Fibroblast of peridontal ligament (primary cell): Measurements from ENCODE around the gene GPSM1.

Source experiments
- DNase-seq: peaks from one replicate; pipeline ENCODE4 v3.0.0-alpha.2; 2010; ENCODE audit errors: extremely low read depth

The GPSM1 gene

DNA sequence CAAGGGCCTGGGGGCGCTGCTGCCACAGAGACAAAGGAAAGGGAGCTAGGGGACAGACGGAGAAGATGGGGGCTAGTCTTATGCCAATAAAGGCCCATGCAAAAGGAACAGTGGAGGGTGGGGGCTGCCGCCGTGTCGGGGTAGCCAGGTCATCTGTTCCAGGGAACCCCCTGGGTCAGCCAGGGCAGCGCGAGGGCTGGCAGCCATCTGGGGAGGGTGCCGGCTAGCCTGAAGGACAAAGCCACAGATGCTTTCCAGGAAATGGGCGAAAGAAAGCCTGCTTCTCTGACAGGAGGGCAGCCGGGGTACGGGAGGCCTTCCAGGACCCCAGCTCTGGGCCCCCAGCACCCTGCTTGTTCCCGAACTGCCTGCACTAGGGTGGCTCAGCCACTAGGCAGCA, 47.8 kb downstream of the GPSM1 start:
- DNase-seq, result no peak

DNA sequence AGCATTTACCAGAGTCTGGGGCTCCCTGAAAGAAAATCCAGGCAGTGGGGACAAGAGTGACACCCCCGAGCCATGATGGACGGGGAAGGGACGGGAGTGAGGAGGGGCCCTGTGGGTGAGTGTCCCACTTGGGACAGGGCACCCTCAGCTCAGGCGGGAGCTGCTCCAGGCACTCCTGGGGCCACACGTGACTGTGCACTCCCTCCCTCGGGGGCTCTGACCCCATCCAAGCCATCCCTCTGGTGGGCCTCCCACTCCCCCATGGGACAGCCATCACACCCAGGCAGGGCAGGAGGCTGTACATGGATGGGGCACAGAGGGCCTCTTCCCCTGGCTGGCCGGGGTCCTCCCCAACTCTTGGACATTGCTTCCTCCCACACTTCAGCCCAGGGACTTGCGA, 49.1 kb downstream of the GPSM1 start:
- DNase-seq, result no peak

DNA sequence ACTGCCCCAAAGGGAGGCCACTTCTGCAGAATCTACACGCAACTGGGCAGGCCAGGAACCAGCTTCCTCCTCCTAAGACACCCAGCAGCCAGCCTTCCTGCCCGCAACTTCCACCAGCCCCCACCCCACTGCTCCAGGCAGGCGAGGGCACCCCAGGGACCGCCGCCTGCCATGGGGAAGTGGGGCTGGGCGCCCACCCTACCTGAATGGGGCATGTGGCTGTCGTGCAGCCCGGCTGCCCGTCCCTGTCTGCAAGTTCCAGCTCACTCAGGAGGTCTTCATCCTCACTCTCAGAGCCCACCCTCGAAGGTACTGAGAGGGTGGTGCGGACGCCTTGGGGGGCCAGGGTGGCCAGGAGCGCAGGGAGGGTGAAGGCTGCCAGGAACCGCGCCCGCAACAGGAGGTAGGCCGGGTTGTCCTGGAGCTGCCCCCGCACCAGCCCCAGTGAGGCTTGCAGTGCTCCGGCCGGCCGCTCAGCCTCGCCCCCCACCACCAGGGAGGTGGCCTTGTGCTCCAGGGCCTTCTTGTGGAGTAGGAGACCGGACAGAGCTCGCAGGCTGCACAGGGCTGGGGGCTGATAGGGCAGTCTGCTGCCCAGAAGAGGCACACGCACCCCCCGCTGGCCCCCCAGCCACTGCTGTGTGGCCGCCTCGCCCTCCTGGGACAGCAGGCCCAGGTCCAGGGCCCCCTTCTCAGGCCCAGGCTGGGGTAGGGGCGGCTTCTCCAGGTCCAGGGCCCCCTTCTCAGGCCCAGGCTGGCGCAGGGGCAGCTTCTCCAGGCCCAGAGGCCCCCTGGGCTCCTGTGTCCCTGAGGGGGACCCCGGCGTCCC, 50.2 kb downstream of the GPSM1 start:
- no peak for DNase-seq

DNA sequence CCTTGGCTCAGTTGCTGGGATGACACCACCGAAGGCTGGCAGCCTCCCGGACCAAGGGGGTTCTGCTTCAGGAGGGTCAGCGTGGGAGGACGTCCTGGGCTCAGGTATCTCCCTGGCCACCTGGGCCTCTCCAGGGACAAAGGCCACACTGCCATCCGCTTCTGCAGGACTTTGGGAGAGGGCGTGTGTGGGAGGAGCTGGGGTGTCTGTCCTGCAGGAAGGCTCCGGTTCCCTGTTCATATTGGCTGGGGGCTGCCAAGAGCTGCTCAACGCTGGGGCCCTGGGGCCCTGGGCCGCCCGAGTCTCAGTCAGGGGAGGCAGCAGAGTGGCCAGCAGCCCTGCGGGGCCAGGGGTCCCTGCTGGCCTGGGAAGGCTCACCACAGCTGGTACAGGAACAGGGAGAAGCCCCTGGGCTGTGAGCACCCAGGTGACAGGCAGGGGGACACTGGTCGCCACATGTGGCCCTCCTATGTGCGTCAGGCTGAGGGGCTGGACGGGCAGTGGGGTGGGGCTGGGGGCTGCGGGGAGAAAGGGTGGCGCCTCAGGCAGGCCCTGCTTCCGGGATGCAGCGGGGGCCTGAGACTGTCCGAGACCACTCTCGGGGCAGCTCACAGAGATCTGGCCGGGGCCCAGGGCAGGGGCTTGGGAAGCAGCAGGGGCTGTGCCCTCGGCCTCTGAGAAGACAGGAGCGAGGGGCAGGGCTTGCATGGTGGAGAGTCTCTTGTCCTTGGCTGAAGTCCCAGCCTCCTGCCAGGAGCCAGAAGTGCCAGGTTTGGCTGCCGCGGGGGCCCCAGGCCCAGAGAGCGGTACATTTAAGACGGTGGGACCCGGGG, 51.0 kb downstream of the GPSM1 start:
- no peak for DNase-seq

DNA sequence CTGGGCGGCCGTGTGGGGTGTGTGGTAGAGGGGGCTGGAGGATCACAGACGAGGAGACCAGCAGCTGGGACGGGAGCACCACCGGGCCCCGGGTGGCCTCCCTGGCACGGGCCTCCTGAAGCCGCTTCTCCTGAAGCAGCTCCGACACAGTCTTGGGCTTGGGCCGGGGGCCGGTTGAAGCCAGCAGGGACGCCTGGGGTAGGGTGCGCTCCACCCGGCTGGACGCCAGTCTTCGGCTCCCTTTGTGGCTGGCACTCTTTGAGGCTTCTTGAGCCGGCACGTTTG, 51.6 kb downstream of the GPSM1 start:
- no peak for DNase-seq

DNA sequence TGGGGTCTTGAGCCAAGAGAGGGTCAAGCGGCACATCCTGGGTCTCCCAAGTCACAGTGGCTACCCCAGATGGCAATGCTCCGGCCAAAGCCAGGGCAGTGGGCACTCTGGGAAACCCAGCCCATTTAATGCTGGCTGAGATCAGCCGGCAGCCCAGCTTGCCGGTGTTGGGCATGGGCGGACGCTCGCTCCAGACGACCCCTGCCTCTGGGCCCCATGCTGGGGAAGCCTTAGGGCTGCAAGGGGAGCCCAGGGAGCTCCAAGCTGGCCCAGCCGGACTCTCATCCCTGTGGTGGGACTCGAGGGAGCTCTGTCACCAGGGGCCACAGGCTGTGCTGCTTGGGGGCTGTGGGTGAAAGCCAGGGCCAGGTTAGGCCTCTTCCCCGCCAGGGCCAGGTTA, 52.1 kb downstream of the GPSM1 start:
- DNase-seq, result no peak

DNA sequence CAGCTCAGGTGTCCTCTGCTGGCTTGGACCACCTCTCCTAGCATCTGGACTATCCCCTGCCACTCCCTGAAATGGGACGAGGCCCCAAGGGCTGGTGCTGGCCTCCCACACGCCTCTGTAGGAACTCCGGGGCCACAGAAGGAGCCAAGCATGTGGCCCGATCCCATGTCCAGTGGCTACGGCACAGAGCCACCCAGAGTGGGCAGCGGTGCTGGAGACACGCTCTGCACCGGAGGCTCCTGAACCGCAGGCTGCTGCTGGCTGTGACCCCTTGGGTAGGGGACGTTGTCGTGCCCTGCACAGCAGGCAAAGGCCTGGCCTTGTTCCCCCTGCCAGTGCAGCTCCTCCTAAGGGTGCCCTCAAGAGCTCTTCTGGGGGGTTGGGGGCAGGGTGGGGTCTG, 52.6 kb downstream of the GPSM1 start:
- DNase-seq, result no peak

DNA sequence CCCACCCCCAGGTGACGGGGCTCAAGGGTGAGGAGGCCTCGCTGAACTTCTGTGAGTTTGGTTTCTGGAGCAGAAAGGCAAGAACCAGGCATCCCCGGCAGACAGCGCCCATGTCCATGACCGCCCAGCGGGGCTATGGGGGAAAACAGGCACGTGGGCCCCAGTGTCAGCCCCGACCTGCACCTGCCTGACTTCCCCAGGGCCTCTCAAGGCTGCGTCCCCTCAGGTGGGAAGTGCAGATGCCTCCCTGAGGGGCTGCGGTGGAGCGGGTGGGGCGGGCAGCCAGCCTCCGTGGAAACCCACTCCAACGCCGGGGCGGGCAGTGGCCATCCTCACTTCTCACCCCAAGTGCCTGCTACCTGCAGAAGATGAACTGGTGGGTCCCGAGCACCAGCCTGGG, 53.0 kb downstream of the GPSM1 start:
- no peak for DNase-seq

DNA sequence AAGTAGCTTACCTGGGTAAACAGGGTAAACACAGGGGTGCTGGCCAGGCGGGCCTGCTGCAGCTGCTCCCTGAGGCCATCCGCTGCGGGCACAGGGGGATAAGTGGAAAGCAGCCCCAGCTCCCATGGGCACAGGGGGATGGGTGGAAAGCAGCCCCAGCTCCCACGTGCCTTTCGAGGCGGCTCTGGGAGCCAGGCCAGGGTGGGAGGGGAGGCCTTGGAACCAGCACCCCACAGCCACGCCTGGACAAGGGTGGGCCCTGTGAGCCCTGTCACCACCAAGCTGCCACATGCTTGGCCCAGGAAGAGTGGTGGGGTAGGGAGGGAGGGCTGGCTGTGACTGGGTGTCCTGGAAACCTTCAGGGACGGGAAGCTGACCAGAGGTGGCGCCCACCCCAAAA, 54.0 kb downstream of the GPSM1 start:
- DNase-seq, result no peak

DNA sequence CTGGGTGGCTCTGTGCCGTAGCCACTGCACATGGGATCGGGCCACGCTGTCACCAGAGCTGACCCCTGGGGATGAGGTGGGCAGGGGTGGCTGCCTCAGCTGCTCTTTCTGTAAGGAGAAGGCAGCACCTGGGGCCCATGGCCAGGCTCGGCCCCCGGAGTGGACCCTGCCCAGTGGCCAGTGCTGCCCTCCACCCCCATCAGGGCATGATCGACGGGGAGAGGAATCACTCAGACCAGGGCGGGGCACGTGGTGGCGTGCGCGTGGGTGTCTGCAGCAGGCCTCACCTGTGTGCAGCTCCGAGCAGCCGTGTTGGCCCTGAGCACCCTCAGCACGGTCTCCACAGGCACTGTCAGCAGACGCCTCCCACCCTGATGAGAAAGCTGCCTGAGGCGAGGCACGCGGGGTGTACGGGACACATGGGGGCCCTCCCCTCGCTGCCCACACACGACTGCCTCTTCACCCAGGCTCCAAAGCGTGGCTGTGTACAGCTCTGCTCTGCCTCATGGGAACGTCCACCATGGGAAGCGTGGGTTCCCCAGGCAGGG, 54.7 kb downstream of the GPSM1 start:
- no peak for DNase-seq

DNA sequence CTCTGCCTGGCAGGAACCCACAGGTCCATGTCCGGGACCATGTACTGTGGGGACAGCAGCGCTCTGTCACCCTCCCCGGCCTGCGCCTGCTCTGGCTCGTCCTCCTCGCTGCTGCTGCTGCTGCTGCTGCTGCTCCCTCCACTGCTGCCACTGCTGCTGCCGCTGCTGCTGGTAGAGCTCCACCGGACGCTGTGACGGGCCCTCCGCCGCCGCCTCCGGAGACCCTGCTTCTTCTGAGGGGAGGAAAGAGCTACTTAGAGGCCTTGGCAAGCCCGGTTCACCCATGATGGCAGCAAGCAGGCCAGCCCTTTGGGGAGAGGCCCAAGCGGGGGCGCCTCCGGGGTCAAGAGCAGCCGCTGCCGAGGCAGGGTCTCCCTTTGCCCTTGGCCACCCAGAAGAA, 56.1 kb downstream of the GPSM1 start:
- no peak for DNase-seq

DNA sequence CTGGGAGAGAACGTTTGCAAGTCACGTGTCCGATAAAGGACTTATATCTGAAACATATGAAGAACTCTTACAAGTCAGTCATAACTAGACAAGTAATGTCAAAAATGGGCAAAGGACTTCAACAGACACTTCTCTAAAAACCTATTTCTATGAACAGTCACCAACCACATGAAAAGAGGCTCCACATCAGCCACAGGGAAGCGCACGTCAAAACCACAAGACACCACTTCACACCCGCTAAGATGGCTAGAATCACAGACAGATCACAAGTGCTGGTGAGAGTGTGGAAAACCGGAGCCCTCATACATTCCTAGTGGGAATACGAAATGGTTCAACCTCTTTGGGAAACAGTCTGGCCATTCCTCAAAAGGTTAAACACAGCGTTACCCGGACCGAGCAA, 57.7 kb downstream of the GPSM1 start:
- no peak for DNase-seq

DNA sequence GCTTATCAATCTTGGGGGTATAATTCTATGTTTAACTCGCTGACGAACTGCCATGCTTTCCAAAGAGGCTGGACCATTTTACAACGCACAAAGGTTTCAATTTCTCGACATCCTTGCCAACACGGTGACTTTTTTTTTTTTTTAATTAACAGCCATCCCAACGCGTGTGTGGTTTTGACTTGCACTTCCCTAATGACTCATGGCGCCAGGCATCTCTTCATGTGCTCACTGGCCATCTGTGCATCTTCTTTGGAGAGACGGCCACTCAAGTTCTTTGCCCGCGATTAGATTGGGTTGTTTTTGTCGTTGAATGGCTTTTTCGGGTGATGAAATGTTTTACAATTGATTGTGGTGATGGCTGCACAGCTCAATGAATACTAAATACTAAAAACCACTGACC, 58.7 kb downstream of the GPSM1 start:
- DNase-seq, result no peak

DNA sequence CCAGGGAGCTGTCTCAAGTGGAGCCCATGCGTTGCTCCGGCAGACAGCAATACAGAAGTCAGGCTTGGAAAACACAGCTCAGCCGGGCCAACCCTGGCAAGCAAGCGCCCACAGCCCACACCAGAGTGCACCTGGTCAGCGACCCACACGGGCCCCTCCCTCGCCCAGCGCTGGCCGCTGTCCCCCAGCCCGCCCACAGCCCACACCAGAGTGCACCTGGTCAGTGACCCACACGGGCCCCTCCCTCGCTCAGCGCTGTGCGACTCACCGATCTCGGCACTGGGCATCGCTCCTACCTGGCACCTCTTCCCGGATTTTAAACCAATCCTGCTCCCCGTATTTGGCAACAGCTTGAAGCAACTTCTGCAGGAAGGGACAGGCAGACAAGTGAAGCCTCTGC, 59.9 kb downstream of the GPSM1 start:
- DNase-seq, result no peak

DNA sequence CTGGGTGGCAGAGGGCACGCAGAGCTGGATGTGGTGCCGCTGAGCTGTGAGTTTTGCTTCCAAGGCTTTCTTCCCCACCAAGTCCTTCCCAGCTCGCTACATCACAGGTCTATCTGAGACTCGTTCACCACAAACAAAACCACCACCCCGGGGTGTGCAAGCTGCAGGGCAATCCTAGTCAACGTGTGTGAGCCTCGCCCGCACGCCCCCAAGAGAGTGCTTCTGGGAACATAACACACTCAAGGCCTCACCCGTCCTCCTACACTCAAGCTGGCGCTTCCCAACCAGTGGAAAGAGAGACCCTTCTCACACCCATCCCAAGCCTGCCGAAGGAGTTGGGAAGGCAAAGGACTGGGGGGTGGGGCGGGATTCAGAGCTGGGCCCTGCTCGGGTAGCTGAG, 62.1 kb downstream of the GPSM1 start:
- DNase-seq, result no peak

DNA sequence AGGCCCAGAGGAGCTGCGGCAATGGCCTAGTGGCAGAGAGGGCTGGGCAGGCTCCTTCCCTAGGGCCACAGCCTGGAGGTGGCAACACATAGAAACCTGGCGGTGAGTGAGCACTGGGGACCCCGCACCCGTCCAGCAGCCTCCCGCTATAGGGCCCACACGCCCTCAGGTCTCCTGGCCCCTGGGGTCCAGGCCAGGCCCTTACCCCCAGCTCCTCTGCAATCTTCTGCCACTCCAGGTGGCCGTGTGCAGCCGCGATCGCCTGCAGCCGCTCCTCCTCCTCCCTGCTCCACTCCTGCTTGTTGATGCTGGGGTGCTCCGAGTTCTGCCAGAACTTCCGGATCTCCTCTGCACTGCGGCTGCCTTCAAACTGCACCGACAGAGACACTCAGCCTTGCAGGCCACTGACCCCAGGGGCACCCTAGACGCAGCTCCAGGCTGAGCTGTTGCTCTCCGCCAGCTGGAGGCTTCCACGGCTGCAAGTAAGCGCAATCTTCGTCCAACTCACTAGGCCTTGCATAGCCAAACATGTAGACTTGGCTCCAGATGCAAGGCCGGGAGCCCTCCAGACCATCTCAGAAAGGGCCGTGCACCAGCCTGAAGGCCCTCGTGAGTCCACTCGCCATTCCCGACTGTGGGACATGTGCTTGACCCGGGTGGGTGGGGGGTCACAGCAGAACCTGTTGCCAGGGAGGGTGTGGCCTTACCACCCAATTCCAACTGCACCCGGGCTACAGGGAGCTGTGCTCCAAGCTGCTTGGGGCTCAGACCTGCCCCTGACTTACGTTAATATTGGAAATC, 64.6 kb downstream of the GPSM1 start:
- DNase-seq, result no peak

DNA sequence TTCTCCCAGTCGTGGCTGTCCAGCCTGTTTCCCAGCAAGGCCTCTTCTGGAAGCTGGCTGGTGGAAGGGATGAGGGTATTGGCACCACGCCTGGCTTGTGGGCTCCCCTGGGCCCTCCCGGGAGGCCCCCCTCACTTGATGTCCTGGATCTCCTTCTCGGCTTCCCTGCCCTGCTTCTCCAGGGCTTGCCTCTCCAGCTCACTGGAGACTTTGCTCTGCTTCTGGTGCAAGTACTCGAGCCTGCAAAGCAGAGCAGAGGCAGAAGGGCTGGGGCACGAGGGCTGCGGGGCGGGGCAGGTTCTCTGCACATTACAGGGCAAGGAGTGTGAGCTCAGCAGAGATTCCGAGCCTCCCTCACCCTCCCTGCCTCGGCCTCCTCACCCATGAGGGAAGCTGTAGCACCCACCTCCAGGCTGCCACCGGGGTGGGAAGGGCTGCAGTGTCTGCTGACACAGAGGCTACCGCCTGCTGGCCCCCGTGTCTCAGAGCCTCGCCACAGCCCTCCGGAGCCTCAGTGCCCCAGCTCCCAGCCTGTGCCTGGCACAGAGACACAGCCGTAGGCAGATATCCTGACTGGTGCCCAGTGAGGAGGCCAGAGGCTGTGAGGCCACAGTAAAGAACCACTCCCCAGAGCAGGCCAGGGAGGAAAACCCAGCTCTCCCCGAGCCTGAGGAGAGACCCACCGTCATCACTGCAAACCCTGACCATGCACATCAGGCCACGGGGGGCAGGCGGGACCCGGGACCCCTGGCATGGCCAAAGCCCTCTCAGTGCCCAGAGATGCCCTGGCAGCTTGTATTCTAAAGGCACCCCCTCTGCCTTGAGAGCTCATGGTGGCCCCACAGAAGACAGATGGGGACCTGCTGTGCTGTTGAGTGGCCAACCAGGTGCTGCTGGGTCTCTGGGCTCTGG, 65.5 kb downstream of the GPSM1 start:
- no peak for DNase-seq

DNA sequence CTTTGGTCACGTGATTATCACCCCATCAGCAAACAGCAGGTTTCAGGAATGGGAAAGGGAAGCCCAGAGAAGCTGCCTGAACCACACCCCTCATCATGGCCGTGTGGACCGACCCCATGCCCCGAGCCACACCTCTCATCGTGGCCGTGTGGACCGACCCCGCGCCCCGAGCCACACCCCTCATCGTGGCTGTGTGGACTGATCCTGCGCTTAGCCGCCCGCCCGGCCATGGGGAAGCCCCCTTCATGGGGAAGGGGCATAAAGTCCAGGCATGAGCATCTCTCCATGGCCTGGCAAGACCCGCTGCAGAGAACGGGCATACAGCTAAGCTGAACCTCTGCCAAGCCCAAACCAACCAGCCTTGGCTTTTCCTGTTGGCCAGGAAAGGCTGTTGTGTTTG, 66.2 kb downstream of the GPSM1 start:
- no peak for DNase-seq

DNA sequence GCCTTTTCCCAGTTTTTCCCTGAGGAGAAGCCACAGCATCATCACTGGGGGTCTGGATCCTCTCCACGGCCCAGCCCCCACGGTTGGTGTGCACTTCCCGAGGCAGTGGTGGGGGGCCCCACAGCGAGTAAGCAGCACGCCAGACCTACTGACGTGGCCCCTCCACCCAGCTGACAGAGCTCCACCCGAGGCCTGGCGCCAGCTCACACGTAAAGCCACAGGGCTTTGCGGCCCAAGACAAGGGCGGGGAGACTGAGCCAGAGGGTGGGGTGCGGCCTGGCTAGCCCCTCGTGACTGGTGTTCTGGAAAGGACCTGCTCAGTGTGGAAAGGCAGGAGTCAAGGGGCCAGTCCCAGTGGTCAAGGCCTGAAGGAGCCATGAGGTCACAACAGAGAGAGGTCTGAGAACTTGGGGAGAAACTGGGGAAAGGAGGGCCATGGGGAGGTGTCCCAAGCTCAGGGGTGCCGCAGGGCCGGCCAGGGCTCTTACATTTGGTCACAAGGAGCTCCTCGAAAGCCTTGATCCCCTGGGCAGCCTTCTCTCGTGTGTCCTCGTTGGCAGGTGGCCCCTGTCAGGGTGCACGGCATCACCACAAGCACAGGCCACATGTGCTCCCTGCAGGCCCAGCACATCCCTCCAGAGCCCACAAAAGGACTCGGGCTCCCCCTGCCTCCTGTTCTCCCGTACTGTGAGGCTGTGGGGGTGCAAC, 67.1 kb downstream of the GPSM1 start:
- DNase-seq, result no peak

DNA sequence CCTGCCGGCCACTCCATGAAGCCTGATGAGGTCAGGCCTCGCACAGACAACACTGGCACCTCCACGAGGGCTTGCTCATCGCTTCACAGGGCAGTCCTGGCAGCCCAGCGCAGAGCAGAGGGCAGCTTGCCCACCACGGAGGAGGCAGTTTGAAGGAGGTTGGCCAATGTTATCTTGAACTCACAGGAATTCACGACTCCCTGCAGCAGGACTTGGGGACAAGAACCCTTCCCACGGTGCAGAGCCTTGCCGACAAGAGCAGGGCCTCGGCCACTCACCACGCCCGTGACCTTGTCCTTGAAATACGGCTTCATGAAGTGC, 67.6 kb downstream of the GPSM1 start:
- no peak for DNase-seq
